K562 (cell line): ENCODE measurements around the gene ELAVL3.

Experiments
- CBX2 ChIP-seq: fragments of 200-600 bp; sonication (generic); IDR thresholded peaks from one replicate; pipeline ENCODE4 v1.6.1; 2012; ENCODE audit warnings: mild to moderate bottlenecking, low read length, inconsistent platforms; ENCODE audit not compliant: insufficient read depth, poor library complexity, severe bottlenecking
- CHD2 ChIP-seq: IDR thresholded peaks from 2 replicates; pipeline ENCODE4 v1.6.1; 2011; ENCODE audit warnings: low read depth, low read length
- CTCF ChIP-seq, 3 experiments: IDR thresholded peaks in 2 of 3; conservative IDR thresholded peaks in 1 of 3; 2 replicates each; pipeline ENCODE4 v1.5.1; 2011 to 2012; ENCODE audit warnings: low read length in 3 of 3, mild to moderate bottlenecking in 3 of 3, control low read depth in 2 of 3, improper control_type of control experiment in 1 of 3, inconsistent platforms in 1 of 3, low read depth in 1 of 3, mixed read lengths in 1 of 3, moderate library complexity in 1 of 3; ENCODE audit not compliant: insufficient read depth in 2 of 3
- POLR2A ChIP-seq: fragments of 450-650 bp; conservative IDR thresholded peaks from 2 replicates; pipeline ENCODE4 v1.6.1; 2016
- POLR2AphosphoS5 ChIP-seq: IDR thresholded peaks from 2 replicates; pipeline ENCODE4 v1.6.1; 2011; ENCODE audit warnings: mild to moderate bottlenecking, low read depth, low read length, moderate library complexity; ENCODE audit not compliant: control insufficient read depth, insufficient read depth
- RNF2 ChIP-seq: sonication (generic); IDR thresholded peaks from 2 replicates; pipeline ENCODE4 v1.6.1; 2016
- TCF3 ChIP-seq: sonication (generic); formaldehyde crosslinking; IDR thresholded peaks from 2 replicates; pipeline ENCODE4 v1.4.0; 2020; ENCODE audit warnings: mild to moderate bottlenecking, missing genetic modification reagents
- USF2 ChIP-seq: sonication (generic); formaldehyde crosslinking; IDR thresholded peaks from 2 replicates; pipeline ENCODE4 v1.5.0; 2020; ENCODE audit warnings: missing genetic modification reagents

GRCh38 chr19:11435057-11435832 lies 45.6 kb downstream of the ELAVL3 start, which contains the start of the genes ODAD3 and PRKCSH:
- no peak for TF ChIP-seq TCF3 (CRISPR knock-in tag)
- peak; percentile 41; the same call in 1 of the 2 replicates for TF ChIP-seq RNF2
- TF ChIP-seq POLR2A, result peak; percentile 83
- TF ChIP-seq CHD2, result no peak
- peak; percentile 73 to 96 (median 91) for TF ChIP-seq CTCF (IDR thresholded peaks at IDR 0.05 in 2 of 3, conservative IDR thresholded peaks at IDR 0.05 in 1 of 3; ENCODE audit: insufficient read depth in 2 of 3, low read depth in 1 of 3, low read length in 3 of 3)
- TF ChIP-seq CBX2, result no peak
- peak; percentile 88 for TF ChIP-seq POLR2AphosphoS5
- TF ChIP-seq USF2 (CRISPR knock-in tag), result peak; percentile 96
